GF-D8 (cell line): ENCODE measurements around the gene TRNP1.
"Not testable (repeated sequence)": the region's sequence is repeated elsewhere in the genome, so short reads cannot be mapped to it uniquely, and the experiment has no call there.

ENCODE experiments used
- DNase-seq: peaks from one replicate; lab custom pipeline; 2025; lab: John Stamatoyannopoulos, UW

Gene TRNP1, protein sequence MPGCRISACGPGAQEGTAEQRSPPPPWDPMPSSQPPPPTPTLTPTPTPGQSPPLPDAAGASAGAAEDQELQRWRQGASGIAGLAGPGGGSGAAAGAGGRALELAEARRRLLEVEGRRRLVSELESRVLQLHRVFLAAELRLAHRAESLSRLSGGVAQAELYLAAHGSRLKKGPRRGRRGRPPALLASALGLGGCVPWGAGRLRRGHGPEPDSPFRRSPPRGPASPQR

DNA sequence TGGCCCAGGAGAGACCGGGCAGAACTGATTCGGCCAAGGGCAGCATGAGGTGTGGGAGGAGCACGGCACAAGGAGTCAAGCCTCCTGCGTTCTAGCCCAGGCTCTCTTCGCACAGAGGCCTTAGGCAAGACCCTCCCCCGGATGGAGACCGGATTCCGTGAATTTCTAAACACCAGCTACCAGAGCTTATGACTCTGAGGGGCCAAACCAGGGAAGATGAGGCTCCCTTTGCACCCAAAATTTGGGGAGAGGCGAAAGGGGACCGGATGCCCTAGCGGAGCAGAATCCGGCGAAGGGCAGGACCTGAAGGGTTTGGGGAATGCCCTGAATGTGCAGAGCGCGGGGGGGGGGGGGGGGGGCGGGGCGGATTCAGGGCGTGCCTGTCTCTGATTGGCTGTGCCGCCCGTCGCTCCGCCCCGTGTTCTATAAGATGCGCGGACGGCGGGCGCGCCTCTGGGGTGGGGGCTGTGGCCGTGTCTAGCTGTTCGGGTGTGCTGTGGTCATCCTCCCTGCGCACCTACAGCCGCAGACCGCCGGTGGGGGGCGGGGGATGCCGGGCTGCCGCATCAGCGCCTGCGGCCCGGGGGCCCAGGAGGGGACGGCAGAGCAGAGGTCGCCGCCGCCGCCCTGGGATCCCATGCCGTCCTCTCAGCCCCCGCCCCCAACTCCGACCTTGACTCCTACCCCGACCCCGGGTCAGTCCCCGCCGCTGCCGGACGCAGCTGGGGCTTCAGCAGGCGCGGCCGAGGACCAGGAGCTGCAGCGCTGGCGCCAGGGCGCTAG, at the start of gene TRNP1:
TSS of gene TRNP1 (plus strand) at position 456 of the 783 bp plus-strand sequence. CDS start at position 551, 95 bp downstream.
- DNase-seq = no peak

DNA sequence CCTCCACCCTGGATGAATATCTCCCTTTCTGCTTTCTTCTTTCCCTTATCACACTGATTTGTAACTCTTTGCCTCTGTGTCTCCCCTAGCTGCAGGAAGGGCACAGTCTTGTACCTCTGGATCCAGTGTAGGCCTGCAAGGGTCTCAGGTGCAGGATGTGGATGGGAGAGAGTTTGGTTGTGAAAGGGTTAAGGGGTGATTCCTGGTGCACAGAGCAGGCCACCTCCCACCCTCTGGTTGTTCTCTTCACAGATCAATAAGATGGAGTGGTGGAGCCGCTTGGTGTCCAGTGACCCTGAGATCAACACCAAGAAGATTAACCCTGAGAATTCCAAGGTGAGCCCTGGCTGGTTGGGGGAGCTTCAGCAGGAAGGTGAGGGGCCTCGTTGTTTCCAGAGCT, 48.4 kb upstream of the TRNP1 start:
- DNase-seq = no peak

DNA sequence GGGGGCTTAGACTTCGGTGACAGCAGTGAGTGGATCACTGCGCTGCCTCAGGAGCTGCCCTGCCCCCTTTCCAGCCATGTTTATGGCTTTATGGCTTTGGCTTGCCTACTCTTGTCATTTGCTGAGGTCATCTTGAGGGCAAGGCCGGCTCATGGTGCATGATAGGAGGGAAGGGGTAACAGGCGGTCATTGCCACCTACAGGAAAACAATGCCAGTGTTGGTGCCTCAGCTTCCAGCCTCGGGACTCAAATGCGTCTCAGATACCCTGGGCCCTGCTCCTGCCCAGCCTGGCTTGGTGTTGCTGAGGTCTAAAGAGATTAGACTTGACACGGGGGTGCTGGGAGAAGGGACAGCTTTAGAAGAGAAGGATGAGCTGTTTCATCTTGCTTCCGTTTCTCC, 47.8 kb upstream of the TRNP1 start:
- no peak for DNase-seq

DNA sequence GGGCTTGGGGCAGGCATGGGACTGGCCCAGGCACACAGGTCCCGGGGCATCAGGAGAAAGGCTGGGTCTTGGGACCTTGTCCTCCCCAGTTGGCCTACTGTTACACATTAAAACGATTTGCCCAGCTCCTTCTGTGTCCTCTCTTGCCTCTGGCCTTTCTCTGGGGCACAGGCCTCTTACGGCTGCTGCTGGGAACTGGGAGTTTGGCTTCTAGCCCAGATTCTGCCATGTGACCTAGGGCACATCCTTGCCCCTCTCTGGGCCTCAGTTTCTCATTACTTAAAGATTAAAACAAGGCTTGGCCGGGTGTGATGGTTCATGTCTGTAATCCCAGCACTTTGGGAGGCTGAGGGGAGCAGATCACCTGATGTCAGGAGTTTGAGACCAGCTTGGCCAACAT, 47.2 kb upstream of the TRNP1 start:
- no peak for DNase-seq

DNA sequence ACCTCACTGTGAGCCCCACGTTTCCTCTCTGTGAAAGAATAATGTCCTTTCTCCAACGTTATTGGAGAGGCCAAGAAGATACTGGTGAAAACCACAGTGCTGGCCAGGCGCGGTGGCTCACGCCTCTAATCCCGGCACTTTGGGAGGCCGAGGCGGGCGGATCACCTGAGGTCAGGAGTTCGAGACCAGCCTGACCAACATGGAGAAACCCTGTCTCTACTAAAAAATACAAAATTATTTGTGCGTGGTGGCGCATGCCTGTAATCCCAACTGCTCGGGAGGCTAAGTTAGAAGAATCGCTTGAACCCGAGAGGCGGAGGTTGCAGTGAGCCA, 44.8 kb upstream of the TRNP1 start:
- DNase-seq = not testable (repeated sequence)

DNA sequence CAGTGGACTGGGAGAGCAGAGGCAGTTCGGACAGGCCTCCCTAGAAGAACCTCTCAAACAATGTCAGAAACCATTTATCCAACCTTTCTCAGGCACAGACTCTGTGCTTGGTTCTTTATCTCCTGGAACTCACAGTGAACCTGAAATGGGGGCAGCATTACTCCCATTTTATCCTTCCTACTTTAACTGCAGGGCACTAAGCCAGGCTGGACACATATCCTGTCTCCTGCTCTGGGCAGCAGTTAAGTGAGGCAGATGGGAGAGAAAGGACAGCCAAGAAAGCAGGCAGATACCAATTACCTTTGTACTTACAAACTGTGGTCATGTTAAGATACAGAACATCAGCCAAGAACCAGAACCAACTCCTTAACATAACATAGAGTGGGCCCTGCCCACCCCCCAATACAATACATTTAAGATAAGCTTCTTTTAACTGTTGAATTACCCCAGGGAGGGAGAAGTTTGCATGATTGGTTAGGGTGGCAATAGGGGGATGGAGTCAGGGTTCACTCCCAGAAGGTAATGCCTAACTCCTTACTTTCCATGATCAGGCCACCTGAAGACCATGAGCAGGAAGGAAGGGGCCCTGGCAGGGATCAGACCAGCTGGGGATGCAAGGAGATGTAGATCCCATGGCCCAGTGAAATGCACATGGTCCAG, 44.1 kb upstream of the TRNP1 start:
- no peak for DNase-seq

DNA sequence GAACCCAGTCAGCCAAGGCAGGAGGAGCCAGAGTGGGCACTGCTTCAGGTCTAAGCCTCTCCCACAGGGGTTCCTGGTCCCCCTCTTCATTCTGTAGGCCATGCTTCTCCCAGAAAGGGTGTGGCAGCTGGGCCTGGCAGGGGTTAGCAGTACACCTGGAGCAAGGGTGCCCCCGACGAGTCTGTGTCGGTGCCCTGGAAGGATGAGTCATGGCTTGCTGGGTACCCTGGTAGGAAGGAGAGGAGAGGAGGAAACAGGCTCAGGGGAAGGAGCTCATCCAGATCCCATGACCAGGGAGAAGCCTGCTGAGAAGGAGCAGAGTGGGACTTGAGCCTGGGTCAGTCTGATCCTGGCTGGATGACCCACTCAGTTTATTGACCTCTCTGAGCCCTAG, 43.6 kb upstream of the TRNP1 start:
- no peak for DNase-seq

DNA sequence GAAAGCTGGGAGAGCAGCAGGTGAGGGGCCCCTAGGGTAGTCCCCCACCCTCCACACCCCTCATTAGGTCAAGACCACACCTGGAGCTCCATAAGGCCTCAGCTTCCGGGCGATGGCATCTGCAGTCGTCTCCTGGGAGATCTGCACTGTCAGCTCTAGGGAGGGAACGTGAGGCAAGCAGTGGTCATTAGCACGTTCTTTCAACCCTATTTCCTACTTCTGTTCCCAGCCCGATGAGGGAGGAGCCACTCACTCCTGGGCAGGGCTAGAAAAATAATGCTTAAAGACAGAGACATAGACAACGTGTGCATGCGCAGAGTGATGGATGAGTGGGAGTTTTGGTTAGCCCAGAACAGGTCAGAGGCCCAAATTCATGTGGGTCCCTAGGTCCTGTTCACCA, 42.9 kb upstream of the TRNP1 start:
- DNase-seq = no peak

DNA sequence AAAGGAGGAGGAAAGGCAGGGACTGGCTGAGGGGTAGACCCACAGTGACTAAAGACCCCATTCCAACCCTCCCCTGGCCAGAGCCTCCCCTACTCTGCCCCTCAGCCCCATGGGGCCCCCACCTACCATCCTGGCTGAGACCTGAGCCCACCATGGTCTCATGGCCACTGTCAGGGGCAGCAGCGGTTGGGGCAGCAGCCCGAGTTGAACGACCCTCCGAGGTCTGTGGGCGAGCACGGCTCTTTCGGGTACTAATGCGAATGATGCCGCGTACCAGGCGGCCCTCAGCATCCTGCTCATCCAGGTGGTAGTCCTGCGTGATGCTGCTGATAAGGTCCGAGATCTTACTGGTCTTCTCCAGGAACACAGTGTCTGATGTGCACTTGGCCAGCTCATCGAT, 42.3 kb upstream of the TRNP1 start:
- no peak for DNase-seq

DNA sequence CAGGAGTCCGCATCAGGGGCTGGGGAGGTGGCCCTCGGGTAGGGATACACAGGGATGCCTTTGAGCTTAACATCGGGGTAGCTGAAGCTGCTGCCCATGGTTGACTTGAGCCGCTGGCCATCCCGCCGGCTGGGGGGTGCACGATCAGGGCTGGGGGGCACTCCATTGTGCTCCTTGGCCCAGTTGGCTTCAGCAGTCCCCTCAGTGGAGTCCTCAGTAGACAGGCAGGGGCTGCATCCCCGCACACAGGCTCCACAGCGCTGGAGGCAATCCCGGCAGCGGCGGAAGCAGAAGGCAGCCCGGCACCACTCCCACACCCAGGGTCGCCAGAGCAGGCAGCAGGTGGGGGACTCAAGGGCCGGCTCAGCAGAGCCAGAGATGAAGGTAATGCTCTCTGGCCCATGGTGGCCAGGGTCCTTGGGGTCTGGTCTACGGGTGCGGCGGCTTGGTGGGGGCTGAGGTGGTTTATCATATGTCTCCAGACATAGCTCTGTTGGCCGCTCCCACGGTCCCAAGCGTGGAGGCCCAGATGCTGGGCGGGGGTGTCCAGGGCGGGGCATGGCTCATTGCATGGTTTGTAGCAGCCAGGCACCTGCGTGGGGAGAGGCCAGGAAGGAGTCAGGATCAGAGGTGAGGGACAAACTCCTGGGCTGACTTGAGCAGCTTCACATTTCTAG, 41.5 kb upstream of the TRNP1 start:
- DNase-seq = no peak

DNA sequence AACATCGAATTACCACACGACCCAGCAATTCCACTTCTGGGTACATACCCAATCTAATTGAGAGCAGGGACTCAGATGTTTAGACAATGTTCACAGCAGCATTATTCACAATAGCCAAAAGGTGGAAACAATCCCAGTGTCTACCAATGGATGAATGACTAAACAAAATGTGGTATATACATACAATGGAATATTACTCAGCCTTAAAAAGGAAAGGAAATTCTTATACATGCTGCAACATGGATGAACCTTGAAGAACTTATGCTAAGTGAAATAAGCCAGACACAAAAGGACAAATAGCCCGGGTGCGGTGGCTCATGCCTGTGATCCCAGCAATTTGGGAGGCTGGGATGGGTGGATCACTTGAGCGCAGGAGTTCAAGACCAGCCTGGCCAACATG, 40.1 kb upstream of the TRNP1 start:
- DNase-seq = no peak

DNA sequence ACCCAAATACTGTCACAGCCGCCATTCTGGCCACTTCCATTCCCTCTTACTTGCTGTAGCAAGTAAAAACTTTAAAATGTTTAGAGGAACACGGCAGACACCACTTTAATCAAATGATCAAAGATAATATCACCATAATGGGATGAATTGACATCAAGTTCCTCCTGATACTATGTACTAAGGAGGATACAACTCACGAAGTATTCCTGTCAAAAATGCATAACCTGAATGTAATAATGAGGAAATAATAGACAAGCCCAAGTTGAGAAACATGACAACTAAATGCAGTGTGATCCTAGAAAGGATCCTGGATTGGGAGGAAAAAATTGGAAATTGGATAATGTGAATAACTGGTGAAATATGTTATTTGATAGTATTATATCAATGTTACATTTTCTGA, 37.2 kb upstream of the TRNP1 start:
- no peak for DNase-seq

DNA sequence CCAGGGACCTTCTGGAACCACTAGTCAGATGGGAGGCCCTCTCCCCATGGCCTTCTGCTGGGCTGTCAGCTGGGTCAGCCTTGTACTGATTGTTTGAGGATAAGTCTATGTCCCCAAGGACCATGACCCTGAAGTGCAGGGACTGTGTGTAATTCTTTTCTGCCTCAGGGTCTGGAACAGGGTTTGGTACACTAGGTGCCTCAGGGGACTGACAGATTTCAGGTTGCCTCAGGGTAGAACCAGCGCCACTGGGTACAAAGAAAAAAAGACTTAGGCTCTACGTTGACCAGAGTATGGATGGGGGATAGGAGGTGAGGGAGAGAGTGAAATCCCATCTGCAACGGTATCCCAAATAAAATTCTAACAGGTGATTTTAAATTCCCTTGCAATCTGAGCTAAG, 36.2 kb upstream of the TRNP1 start:
- no peak for DNase-seq

DNA sequence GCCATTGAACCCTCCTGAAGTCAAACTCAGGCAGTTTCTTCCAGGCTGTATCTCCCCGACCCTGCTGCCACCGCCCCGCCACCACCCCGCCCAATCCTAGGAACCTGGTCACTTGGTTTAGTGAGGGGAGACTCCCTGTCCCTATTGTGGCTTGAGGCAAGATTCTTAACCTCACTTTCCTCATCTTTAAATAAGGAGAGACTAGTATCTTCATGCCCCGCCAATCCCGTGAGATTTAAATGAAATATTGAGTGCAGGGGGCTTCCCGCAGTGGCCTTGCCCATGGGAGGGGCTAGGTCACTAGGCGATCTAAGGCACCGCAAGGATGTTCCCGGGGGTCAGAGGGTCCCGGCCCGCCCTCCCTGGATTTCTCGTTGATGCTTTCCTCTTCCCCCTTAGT, 34.2 kb upstream of the TRNP1 start:
- DNase-seq = no peak

DNA sequence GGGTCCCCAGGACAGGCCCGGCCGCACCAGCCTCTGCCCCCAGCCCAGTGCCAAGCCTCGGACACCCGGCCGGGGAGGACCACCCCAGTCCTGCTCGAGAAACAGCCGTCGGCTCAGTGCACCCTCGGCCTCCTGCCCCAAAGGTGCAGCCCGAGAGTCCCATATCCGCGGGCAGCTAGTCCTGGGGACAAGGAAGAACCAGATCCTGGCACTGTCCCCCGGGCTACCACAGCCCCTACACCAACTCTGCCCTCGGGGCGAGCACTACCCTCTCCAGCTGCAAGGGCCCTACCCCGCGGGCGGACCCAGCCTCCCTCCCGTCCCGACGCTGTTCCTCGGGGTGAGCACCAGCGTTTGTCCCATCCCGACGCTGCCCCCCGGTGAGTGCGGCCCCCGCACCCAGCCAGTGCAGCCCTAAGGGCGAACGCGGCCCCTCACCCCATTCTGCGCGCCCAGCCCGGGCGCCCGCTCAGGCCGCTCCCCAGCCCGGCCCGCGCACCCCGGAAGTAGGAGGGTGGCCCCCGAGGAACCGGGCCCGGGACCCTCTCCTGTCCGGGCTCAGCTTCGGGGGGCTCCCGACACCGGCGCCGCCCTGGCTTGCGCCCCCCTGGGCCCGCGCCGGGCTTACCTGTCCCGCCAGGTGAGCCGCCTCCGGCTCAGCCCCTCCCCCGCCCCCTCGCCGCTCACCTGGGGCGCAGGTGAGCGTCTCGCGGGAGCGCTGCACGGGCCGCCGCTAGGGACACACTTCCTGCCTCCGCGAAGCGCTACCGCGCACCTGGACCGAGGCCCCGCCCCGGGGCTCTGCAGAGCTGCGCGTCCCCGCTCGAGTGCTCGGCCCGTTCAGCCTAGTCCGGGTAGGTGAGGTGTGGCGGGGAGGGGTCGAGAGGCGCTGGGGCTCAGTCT, 33.5 kb upstream of the TRNP1 start, which contains the start of gene KDF1:
TSS of gene KDF1 (minus strand) at position 747 of the 903 bp plus-strand sequence. CDS start 8,088 bp downstream, outside the sequence.
- DNase-seq = no peak

DNA sequence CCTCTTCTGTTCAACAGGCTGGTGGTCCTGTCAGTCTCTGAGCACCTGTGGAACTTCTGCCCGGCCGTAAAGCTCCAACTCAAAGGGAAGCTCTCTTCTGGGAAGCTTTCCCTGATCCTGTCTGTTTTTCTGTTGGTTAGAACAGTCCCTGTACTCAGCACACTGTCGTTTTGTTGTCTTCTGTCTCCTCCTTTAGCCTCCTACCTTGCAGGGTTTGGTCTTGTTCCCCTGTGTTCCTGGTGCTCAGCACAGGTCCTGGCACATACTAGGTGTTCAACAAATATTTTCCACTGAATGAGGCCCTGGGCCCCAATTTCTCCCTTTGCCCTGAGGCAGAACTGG, 32.9 kb upstream of the TRNP1 start:
- no peak for DNase-seq

DNA sequence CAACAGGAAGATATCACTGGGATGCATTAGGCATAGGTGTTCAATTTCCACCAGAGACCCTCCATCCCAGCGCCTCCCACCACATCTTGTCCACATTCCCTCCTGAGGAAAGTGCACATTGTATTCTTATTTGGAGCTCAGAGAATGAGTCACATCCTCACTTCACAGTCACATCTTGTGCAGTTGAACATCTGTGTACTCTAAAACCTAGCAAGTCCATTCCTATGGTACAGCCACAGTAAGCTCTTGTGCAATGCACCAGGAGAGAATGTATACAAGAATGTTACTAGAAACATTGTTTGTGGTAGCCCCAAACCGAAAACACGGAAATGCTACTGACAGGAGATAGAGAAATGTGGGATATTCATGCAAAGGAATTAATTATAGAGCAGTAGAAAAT, 31.7 kb upstream of the TRNP1 start:
- DNase-seq = no peak

DNA sequence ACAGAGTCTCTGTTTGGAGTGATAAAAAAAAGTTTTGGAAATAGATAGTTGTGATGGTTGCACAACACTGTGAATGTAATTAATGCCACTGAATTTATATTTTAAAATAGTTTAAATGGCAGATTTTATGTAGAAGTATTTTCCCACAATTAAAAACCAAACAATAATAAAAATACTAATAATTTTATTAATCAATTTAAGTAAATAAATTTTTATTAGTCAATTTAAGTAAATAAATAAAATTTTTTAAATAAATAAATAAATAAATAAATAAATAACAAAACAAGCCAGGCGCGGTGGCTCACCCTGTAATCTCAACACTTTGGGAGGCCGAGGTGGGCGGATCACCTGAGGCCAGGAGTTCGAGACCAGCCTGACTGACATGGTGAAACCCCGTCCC, 28.3 kb upstream of the TRNP1 start:
- DNase-seq = no peak

DNA sequence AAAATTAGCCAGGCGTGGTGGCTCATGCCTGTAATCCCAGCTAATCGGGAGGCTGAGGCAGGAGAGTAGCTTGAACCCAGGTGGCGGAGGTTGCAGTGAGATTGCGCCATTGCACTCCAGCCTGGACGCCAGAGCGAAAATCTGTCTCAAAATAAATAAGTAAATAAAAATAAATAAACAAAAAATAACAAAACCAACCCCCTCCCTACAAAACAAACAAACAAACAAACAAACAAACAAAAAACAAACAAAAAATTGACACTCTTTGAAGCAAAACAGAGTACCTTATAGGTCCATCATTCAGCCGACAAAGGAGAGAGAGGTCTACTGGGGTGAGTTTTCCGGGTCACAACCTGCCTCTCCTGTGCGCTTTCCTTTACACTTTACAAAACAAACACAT, 27.9 kb upstream of the TRNP1 start:
- no peak for DNase-seq

DNA sequence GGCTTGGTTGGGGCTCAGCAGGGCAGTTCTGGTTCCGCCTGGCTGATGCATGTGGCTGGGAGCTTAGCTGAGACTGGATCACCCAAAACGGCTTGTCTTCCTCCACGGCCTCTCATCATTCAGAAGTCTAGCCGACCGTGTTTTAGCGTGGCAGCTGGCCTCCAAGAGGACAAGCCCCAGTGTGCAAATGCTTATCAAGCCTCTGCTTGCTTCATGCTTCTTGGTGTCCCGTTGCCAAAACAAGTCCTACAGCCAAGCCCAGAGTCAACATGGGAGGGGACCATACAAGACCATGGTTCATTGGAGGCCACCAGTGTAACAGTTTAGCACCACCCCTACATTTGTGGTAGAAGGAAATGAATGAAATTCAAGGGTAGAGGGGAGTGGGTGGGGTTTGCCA, 22.7 kb upstream of the TRNP1 start:
- DNase-seq = no peak

DNA sequence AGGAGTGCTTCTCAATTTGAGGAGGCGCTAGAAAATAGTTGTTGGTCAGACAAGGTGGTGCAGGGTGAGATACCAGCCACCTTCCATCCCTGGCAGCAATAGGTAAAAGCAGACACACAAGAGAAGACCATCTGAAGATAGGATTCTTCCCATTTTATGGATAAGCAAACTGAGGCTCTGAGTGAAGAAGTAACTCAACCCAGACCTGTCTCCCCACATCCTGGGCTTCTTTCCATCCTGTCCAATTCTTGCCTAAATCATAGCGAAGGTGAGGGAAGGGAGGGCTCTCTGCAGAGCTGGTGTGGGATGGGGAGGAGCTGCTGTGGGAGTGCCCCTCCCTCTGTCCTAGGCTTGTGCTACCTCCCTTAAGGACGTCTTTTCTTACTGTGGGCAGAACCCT, 21.9 kb upstream of the TRNP1 start:
- DNase-seq = no peak

DNA sequence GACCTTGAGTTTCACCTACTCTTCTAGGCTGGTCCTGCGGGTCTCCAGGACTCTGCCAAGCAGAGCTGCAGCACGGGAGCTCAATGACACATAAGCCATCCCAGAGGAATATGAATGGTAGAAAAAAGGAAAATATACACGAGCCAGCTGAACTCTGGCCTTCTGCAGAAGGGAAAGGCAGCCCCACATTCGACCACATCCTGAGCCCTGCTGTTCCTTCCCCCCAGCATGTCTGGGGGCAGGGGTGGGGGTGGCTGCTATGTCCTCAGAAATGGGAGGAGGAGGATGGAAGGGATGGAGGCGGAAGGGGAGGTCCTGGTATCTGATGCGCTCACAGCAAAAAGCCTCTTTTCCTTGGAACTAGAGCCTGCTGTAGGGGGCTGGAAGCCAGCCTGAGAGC, 21.1 kb upstream of the TRNP1 start:
- DNase-seq = no peak
